Lower lobe of right lung (tissue), 2 donors: ENCODE results near the gene PRSS33. TPM values are rescaled to one million over a fixed set of nuclear protein-coding genes. Genes with fewer than 3 reads are reported as not detected.

Experiments
- ATAC-seq, 2 donors: fragments of 200-7000 bp; cut with Tn5 transposase; one replicate each; pipeline ENCODE4 v1.9.1; 2020 to 2022; ENCODE audit warnings: mild to moderate bottlenecking in 2 of 2, moderate library complexity in 2 of 2
- DNase-seq: peaks from one replicate; pipeline ENCODE4 v3.0.0-alpha.2; 2020
- H3K27ac ChIP-seq: fragments of 200-600 bp; one replicate; pipeline ENCODE4 v1.8.0; 2022
- H3K27me3 ChIP-seq: fragments of 200-600 bp; one replicate; pipeline ENCODE4 v1.8.0; 2022; ENCODE audit warnings: low read depth
- H3K36me3 ChIP-seq: fragments of 200-600 bp; one replicate; pipeline ENCODE4 v1.8.0; 2022; ENCODE audit warnings: mild to moderate bottlenecking
- H3K4me1 ChIP-seq: fragments of 200-600 bp; one replicate; pipeline ENCODE4 v1.8.0; 2022
- H3K4me3 ChIP-seq: fragments of 200-600 bp; one replicate; pipeline ENCODE4 v1.8.0; 2022; ENCODE audit warnings: mild to moderate bottlenecking
- H3K9me3 ChIP-seq: fragments of 200-600 bp; one replicate; pipeline ENCODE4 v1.8.0; 2022
- intact Hi-C: fragments of 100-400 bp; cut with DNase I; formaldehyde crosslinking; loops from one replicate; pipeline ENCODE4 v1.11.0; 2022
- total RNA-seq: library from RNA; stranded (reverse); fragmentation: NEBNext Ultra II Directional; extraction: Animal tissue kit (Norgen Biotek cat#: 25700); gene quantifications from one replicate; pipeline ENCODE4 v1.2.1, GENCODE V29; 2021
- TF ChIP-seq, protein P1 (sequence below): fragments of 200-600 bp; IDR thresholded peaks from one replicate; pipeline ENCODE4 v1.8.0; 2022; ENCODE audit warnings: antibody characterized with exemption, mild to moderate bottlenecking
- donor health status: DM: no; HTN: yes; CAD: no; lungs with severe emphysema.

PRSS33 gene
- total RNA-seq, 1 donor from 2014 or later, result not detected

GRCh38 chr16:2827831-2828520 is 40.6 kb upstream of the PRSS33 start:
- TF ChIP-seq, protein P1, sequence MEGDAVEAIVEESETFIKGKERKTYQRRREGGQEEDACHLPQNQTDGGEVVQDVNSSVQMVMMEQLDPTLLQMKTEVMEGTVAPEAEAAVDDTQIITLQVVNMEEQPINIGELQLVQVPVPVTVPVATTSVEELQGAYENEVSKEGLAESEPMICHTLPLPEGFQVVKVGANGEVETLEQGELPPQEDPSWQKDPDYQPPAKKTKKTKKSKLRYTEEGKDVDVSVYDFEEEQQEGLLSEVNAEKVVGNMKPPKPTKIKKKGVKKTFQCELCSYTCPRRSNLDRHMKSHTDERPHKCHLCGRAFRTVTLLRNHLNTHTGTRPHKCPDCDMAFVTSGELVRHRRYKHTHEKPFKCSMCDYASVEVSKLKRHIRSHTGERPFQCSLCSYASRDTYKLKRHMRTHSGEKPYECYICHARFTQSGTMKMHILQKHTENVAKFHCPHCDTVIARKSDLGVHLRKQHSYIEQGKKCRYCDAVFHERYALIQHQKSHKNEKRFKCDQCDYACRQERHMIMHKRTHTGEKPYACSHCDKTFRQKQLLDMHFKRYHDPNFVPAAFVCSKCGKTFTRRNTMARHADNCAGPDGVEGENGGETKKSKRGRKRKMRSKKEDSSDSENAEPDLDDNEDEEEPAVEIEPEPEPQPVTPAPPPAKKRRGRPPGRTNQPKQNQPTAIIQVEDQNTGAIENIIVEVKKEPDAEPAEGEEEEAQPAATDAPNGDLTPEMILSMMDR, result no peak
- Histone ChIP-seq H3K4me1 (peaks cover 9% of the 10 kb centered on the region), H3K27me3 (peaks cover 15% of the 10 kb centered on the region), H3K36me3 (no peaks in the 10 kb centered on the region), H3K9me3 (no peaks in the 10 kb centered on the region), H3K4me3 (no peak overlapping the region), H3K27ac (no peak overlapping the region)
- intact Hi-C loops, result no loop called here
- ATAC-seq (no peak), DNase-seq (peak; percentile 25)

DNA sequence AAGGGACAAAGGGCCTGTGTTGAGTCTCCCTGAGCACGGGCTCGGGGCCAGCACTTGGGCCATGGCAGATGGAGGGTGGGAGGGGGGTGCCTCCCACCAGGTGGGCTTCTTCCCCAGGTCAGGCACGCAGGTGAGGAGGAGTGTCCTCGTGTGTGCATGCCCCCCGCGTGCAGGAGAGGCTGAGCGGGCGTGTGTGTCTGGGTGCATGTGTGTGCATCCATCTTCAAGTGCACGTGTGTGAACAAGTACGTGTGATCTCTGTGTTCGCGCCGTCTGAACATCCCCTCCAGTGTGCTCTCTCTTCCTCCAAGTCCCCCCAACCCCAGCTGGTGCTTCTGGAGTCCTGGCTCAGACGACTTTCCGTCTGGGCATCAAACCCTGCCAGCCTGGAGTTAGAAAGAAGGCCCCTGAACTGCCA is 40.0 kb upstream of the PRSS33 start:
- Histone ChIP-seq H3K27ac (no peak overlapping the region), H3K36me3 (no peaks in the 10 kb centered on the region), H3K4me1 (peaks cover 9% of the 10 kb centered on the region), H3K27me3 (peaks cover 15% of the 10 kb centered on the region), H3K4me3 (no peak overlapping the region), H3K9me3 (no peaks in the 10 kb centered on the region)
- no peak for ATAC-seq
- TF ChIP-seq, protein P1, result no peak
- peak; percentile 41 for DNase-seq
- intact Hi-C loops, result no loop called here

DNA sequence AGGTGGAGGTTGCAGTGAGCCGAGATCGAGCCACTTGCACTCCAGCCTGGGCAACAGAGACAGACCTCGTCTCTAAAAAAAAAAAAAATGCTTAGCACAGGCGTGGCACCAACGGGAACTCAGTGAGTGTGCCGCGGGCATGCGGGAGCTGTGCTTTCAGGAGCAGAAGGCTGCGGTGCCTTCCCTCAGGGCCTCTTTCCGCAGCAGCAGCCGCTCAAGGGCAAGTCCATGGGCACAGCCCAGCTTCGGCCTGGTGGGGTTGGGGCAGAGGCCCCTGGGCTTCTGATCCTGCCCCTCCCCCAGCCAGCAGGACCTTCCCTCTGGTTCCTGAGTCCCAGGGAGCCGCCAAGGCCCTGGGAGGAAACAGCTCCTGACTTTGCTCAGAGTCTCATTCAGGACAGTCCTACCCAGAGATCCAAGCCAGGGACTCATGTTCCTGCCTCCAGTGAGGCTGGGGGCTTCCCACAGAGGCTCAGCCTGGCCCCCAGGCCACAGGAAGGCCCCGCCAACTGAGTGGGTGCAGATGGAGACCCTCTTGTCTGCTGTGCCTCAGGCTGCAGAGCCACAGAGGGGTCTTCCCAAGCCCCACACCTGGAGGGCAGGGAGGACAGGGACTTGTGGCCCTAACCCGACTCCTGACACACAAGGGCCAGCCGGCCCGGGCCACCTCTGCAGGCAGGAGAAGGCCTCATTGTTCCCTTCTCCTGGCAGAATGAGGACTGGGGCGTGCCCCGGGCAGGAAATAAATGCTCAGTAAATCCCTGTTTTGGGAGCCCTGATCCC is 39.4 kb upstream of the PRSS33 start:
- intact Hi-C loops, result no loop called here
- no peak overlapping the region for H3K27ac ChIP-seq
- DNase-seq (peak; percentile 30), ATAC-seq (no peak)
- H3K4me1 ChIP-seq, result peaks cover 9% of the 10 kb centered on the region
- H3K36me3 ChIP-seq, result no peaks in the 10 kb centered on the region
- peaks cover 15% of the 10 kb centered on the region for H3K27me3 ChIP-seq
- no peak overlapping the region for H3K4me3 ChIP-seq
- TF ChIP-seq, protein P1, result no peak
- no peaks in the 10 kb centered on the region for H3K9me3 ChIP-seq

- DNase-seq, result peak; percentile 34
- no peak overlapping the region for H3K27ac ChIP-seq
These were observed 38.5 kb upstream of the PRSS33 start for GRCh38 chr16:2825906-2826305.

DNA sequence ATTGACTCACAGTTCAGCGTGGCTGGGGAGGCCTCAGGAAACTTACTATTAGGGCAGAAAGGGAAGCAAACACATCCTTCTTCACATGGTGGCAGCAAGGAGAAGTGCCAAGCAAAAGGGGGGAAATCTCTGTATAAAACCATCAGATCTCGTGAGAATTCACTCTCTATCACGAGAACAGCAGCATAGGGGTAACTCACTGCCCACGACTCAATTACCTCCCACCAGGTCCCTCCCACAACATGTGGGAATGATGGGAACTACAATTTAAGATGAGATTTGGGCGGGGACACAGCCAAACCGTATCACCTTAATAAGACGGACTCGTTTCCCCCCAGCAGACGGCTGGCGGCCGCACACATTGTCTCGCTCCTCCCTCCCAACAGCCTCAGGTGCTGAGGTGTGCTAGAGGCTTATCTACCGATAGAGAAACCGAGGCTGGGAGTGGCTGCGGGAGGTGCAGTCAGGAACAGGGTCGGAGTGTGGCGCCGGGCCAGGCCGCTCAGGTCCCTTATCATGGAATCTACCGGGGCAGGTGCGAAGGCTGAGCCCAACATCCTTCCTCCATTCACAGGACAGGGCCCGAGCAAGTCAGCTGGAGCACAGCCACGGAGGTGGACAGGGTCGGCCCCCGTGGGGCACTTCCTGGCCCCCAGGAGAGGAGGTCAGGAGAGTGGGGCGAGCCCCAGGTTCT is 37.8 kb upstream of the PRSS33 start:
- ATAC-seq (no peak), DNase-seq (peak; percentile 37)
- no peaks in the 10 kb centered on the region for H3K36me3 ChIP-seq
- intact Hi-C loops, result no loop called here
- peaks cover 8% of the 10 kb centered on the region for H3K4me1 ChIP-seq
- H3K4me3 ChIP-seq, result no peak overlapping the region
- peaks cover 15% of the 10 kb centered on the region for H3K27me3 ChIP-seq
- H3K9me3 ChIP-seq, result no peaks in the 10 kb centered on the region
- no peak overlapping the region for H3K27ac ChIP-seq
- TF ChIP-seq, protein P1, result no peak

More at GRCh38 chr16:2825906-2826305, 38.5 kb upstream of the PRSS33 start:
- Histone ChIP-seq H3K4me3 (no peak overlapping the region), H3K9me3 (no peaks in the 10 kb centered on the region), H3K36me3 (no peaks in the 10 kb centered on the region), H3K27me3 (peaks cover 15% of the 10 kb centered on the region), H3K4me1 (peaks cover 9% of the 10 kb centered on the region)
- no peak for ATAC-seq
- TF ChIP-seq, protein P1, result no peak
- intact Hi-C loops, result no loop called here
